Colonic mucosa (tissue), 4 donors: Measurements from ENCODE around the gene ATE1. TPM values are rescaled to one million over a fixed set of nuclear protein-coding genes. Genes with fewer than 3 reads are reported as not detected.

ENCODE experiments used
- DNase-seq: peaks from one replicate; pipeline ENCODE4 v3.0.0-alpha.2; 2020
- H3K27ac ChIP-seq: fragments of 200-600 bp; one replicate; pipeline ENCODE4 v1.8.0; 2021
- H3K27me3 ChIP-seq: fragments of 200-600 bp; one replicate; pipeline ENCODE4 v1.8.0; 2021
- H3K36me3 ChIP-seq: fragments of 200-600 bp; one replicate; pipeline ENCODE4 v1.8.0; 2021
- H3K4me1 ChIP-seq: fragments of 200-600 bp; one replicate; pipeline ENCODE4 v1.8.0; 2021; ENCODE audit warnings: mild to moderate bottlenecking
- H3K4me3 ChIP-seq: fragments of 200-600 bp; one replicate; pipeline ENCODE4 v1.8.0; 2021
- H3K9ac ChIP-seq, 2 donors: one replicate each; pipeline ENCODE4 v1.7.0; 2013; ENCODE audit warnings: control low read depth in 2 of 2, low read depth in 2 of 2, low read length in 2 of 2
- H3K9me3 ChIP-seq: fragments of 200-600 bp; one replicate; pipeline ENCODE4 v1.8.0; 2021
- intact Hi-C: fragments of 100-400 bp; cut with DNase I; formaldehyde crosslinking; loops from one replicate; pipeline ENCODE4 v1.14.1; 2022
- total RNA-seq, 2 donors: library from RNA; stranded (reverse); fragmentation: NEBNext Ultra II Directional in 1 of 2; extraction: Animal tissue kit (Norgen Biotek cat#: 25700) in 1 of 2; gene quantifications; one replicate each; pipeline ENCODE4 v1.2.1, GENCODE V29; 2021
- TF ChIP-seq, protein P1 (sequence below): fragments of 200-600 bp; IDR thresholded peaks from one replicate; pipeline ENCODE4 v1.8.0; 2022; ENCODE audit warnings: antibody characterized with exemption, mild to moderate bottlenecking
- donor health status: healthy.
- donor health status: DM: no; HTN: no; CAD: no.
- donor health status: DM: no; HTN: no; CAD: no.

ATE1 gene
- total RNA-seq, 2 donors from 2014 or later: 32.9 to 78.0 TPM

DNA sequence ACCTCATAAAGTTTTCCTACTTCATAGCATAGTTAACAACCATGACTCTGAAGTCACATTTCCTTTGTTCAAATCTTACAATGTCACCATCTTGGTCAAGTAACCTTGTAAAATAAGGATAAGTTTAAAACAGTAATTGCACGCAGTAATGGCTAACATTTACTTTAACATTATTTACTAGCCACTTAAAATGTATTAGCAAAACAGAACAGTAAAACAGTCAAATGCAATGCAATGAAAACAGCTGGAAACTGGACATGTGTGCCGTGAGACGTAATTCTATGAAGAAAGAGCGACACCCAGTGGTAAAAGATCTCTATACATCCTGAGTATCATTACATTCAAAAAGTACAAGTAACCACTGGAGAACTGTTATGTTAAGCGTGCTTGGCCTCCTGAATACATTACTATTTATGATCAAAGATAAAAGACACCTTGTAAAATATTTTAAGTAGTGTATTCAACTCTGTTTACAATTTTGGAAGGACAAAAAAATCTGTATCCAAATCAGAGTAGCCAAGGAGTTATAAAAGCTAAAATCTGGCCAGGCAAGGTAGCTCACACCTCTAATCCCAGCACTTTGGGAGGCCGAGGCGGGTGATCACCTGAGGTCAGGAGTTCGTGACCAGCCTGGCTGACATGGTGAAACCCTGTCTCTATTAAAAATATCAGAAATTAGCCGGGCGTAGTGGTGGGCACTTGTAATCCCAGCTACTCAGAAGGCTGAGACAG lies 27.2 kb downstream of the ATE1 start:
- intact Hi-C loops: no loop called here
- Histone ChIP-seq H3K27me3 (no peaks in the 10 kb centered on the region), H3K4me3 (no peak overlapping the region), H3K27ac (no peak overlapping the region), H3K9me3 (no peaks in the 10 kb centered on the region), H3K4me1 (no peaks in the 10 kb centered on the region), H3K36me3 (no peaks in the 10 kb centered on the region), H3K9ac (no peak overlapping the region)
- TF ChIP-seq, protein P1, sequence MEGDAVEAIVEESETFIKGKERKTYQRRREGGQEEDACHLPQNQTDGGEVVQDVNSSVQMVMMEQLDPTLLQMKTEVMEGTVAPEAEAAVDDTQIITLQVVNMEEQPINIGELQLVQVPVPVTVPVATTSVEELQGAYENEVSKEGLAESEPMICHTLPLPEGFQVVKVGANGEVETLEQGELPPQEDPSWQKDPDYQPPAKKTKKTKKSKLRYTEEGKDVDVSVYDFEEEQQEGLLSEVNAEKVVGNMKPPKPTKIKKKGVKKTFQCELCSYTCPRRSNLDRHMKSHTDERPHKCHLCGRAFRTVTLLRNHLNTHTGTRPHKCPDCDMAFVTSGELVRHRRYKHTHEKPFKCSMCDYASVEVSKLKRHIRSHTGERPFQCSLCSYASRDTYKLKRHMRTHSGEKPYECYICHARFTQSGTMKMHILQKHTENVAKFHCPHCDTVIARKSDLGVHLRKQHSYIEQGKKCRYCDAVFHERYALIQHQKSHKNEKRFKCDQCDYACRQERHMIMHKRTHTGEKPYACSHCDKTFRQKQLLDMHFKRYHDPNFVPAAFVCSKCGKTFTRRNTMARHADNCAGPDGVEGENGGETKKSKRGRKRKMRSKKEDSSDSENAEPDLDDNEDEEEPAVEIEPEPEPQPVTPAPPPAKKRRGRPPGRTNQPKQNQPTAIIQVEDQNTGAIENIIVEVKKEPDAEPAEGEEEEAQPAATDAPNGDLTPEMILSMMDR: peak; percentile 45
- DNase-seq: no peak

DNA sequence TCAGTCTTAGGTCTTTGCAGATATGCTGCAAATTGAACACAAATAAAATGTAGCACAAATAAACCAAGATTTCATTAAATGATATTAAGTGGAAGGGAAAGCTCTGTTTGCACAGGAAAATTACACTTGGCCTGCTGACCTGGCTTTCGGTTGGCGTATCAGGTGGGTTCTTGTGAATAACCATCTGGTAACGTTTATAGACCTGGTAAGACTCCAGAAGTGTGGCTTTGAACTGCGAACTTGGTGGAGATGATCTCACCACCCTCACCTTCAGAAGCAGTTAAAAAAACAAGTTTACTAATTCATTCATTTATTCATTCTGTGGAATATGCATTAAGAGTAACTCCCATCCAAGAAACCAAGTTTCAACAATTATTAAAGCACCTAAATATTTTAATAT lies 28.1 kb downstream of the ATE1 start:
- Histone ChIP-seq H3K27ac (no peak overlapping the region), H3K4me3 (no peak overlapping the region), H3K4me1 (no peaks in the 10 kb centered on the region), H3K36me3 (no peaks in the 10 kb centered on the region), H3K9ac (no peak overlapping the region), H3K9me3 (no peaks in the 10 kb centered on the region), H3K27me3 (no peaks in the 10 kb centered on the region)
- intact Hi-C loops: no loop called here
- no peak for DNase-seq
- TF ChIP-seq, protein P1: no peak

DNA sequence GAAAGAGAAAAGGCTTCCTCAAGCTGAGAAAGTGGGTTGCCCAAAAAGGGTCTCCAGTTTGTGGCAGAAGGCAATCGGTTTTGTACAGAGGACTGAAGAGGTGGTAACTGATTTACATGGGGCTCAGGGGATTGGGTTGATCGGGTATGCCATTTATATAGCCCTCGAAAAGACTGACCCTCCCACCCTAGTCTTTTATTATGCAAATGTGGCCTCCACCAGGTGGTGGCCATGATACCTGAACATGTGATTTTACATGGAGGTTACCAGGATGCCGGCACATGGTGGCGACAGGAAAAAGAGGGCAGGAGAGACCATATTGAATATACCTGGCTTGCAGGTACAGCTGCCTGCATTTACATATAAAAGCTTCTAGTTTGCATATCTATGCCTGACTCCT lies 36.7 kb downstream of the ATE1 start:
- intact Hi-C loops: no loop called here
- H3K27me3 ChIP-seq: no peaks in the 10 kb centered on the region
- H3K9ac ChIP-seq: no peak overlapping the region
- H3K4me3 ChIP-seq: no peak overlapping the region
- TF ChIP-seq, protein P1: no peak
- no peaks in the 10 kb centered on the region for H3K9me3 ChIP-seq
- DNase-seq: no peak
- no peak overlapping the region for H3K27ac ChIP-seq
- H3K4me1 ChIP-seq: no peaks in the 10 kb centered on the region
- H3K36me3 ChIP-seq: no peaks in the 10 kb centered on the region

DNA sequence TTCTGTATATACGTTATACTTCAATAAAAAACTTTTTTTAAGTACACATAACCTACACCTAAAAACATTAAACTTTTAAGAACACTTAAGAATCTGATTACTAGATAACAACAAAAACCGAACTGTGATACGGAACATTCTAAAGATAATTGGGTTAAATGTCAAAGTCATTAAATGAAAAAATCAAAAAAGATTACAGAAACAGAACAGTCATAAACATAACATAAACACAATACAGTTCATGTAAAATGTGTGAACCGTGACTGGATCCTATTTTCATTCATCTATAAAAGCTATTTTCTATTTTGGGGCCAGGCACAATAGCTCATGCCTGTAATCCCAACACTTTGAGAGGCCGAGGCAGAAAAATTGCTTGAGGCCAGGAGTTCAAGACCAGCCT lies 38.6 kb downstream of the ATE1 start:
- Histone ChIP-seq H3K4me1 (no peaks in the 10 kb centered on the region), H3K9ac (no peak overlapping the region), H3K9me3 (no peaks in the 10 kb centered on the region), H3K4me3 (no peak overlapping the region), H3K36me3 (no peaks in the 10 kb centered on the region), H3K27ac (no peak overlapping the region), H3K27me3 (no peaks in the 10 kb centered on the region)
- TF ChIP-seq, protein P1: no peak
- DNase-seq: no peak
- intact Hi-C loops: loop anchor here (5.0 kb wide), 1 partner anchor 947 kb away; no protein-coding TSS in a partner anchor

DNA sequence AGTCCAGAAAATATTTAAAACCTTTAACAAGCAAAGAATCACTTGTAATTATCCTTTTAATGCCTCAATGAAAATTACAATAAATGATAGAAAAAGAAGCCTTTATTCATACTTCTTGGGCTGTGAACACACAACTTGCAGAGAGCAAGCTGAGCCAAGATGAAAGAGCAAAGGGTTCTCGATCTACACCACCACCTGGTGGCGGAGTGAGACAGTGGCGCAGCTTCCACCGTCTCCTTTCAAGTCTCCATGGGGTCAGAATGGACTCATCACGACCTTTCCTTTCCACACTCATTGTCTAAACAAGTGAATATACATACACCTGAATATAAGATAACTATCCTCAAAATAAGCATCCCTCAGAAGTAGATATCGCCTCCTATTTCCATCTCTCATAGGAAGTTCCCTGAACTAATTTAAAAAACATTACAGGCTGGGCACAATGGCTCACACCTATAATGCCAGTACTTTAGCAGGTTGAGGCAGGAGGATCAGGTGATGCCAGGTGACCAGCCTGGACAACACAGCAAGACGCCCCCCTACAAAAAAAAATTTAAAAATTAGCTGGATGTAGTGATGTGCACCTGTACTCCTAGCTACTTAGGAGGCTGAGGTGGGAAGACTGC lies 40.7 kb downstream of the ATE1 start:
- TF ChIP-seq, protein P1: peak; percentile 87
- H3K27ac ChIP-seq: no peak overlapping the region
- H3K4me1 ChIP-seq: no peaks in the 10 kb centered on the region
- intact Hi-C loops: loop anchor here (5.0 kb wide), 1 partner anchor 945 kb away; no protein-coding TSS in a partner anchor
- H3K27me3 ChIP-seq: no peaks in the 10 kb centered on the region
- H3K9me3 ChIP-seq: no peaks in the 10 kb centered on the region
- peak; percentile 62 for DNase-seq
- H3K36me3 ChIP-seq: no peaks in the 10 kb centered on the region
- H3K4me3 ChIP-seq: no peak overlapping the region
- no peak overlapping the region for H3K9ac ChIP-seq
